HepG2 (cell line): Measurements from ENCODE around the gene ISCA2. TPM values are rescaled to one million over a fixed set of nuclear protein-coding genes. Genes with fewer than 3 reads are reported as not detected.

Experiments used
- ATF7-NPFF ChIP-seq: sonication (generic); formaldehyde crosslinking; IDR thresholded peaks from 2 replicates; pipeline ENCODE4 v1.8.1; 2023; ENCODE audit warnings: mild to moderate bottlenecking, low read depth, missing genetic modification reagents, moderate library complexity
- KLF12 ChIP-seq: sonication (generic); formaldehyde crosslinking; IDR thresholded peaks from 2 replicates; pipeline ENCODE4 v1.4.0; 2020; ENCODE audit warnings: missing genetic modification reagents, borderline replicate concordance
- NFIB ChIP-seq: sonication (generic); formaldehyde crosslinking; IDR thresholded peaks from 2 replicates; pipeline ENCODE4 v1.9.0; 2021; ENCODE audit warnings: missing genetic modification reagents, mild to moderate bottlenecking, borderline replicate concordance
- PAX8 ChIP-seq: sonication (generic); formaldehyde crosslinking; IDR thresholded peaks from 2 replicates; pipeline ENCODE4 v1.8.0; 2022; ENCODE audit warnings: mild to moderate bottlenecking, missing genetic modification reagents, borderline replicate concordance
- PHF20 ChIP-seq: sonication (generic); formaldehyde crosslinking; IDR thresholded peaks from 2 replicates; pipeline ENCODE4 v1.5.0; 2020; ENCODE audit warnings: mild to moderate bottlenecking, missing genetic modification reagents
- POLR2G ChIP-seq: fragments of 200-400 bp; formaldehyde crosslinking; IDR thresholded peaks from 2 replicates; pipeline ENCODE4 v1.6.1; 2018; ENCODE audit warnings: mild to moderate bottlenecking, low read depth, low read length, moderate library complexity
- REXO4 ChIP-seq: sonication (generic); formaldehyde crosslinking; IDR thresholded peaks from 2 replicates; pipeline ENCODE4 v1.8.0; 2022; ENCODE audit warnings: missing genetic modification reagents, mild to moderate bottlenecking, borderline replicate concordance
- SIN3A ChIP-seq: IDR thresholded peaks from 2 replicates; pipeline ENCODE4 v1.6.1; 2011; ENCODE audit warnings: low read depth, mild to moderate bottlenecking, control low read depth, low read length, borderline replicate concordance
- ZBTB7B ChIP-seq: sonication (generic); formaldehyde crosslinking; IDR thresholded peaks from 2 replicates; pipeline ENCODE4 v1.4.0; 2020; ENCODE audit warnings: missing genetic modification reagents
- ZC3H4 ChIP-seq: sonication (generic); formaldehyde crosslinking; IDR thresholded peaks from 2 replicates; pipeline ENCODE4 v1.4.0; 2020; ENCODE audit warnings: missing genetic modification reagents, borderline replicate concordance
- ZMYM3 ChIP-seq: sonication (generic); formaldehyde crosslinking; IDR thresholded peaks from 2 replicates; pipeline ENCODE4 v1.5.1; 2020; ENCODE audit warnings: mild to moderate bottlenecking, missing genetic modification reagents
- ZNF30 ChIP-seq: sonication (generic); formaldehyde crosslinking; IDR thresholded peaks from 2 replicates; pipeline ENCODE4 v1.5.0; 2020; ENCODE audit warnings: mild to moderate bottlenecking, missing genetic modification reagents
- ZNF33A ChIP-seq: sonication (generic); formaldehyde crosslinking; IDR thresholded peaks from 2 replicates; pipeline ENCODE4 v1.5.1; 2020; ENCODE audit warnings: missing genetic modification reagents, mild to moderate bottlenecking, moderate library complexity, borderline replicate concordance
- ZNF547 ChIP-seq: sonication (generic); formaldehyde crosslinking; IDR thresholded peaks from 2 replicates; pipeline ENCODE4 v1.5.1; 2020; ENCODE audit warnings: mild to moderate bottlenecking, missing genetic modification reagents
- ZNF598 ChIP-seq: sonication (generic); formaldehyde crosslinking; IDR thresholded peaks from 2 replicates; pipeline ENCODE4 v1.5.1; 2020; ENCODE audit warnings: mild to moderate bottlenecking, missing genetic modification reagents, borderline replicate concordance
- ZNF616 ChIP-seq: sonication (generic); formaldehyde crosslinking; IDR thresholded peaks from 2 replicates; pipeline ENCODE4 v1.5.0; 2020; ENCODE audit warnings: low read depth, mild to moderate bottlenecking, missing genetic modification reagents
- ZNF782 ChIP-seq: sonication (generic); formaldehyde crosslinking; IDR thresholded peaks from 2 replicates; pipeline ENCODE4 v1.4.0; 2020; ENCODE audit warnings: missing genetic modification reagents, mild to moderate bottlenecking, borderline replicate concordance
- polyA plus RNA-seq, 8 experiments: library from polyadenylated mRNA; depleted of rRNA in 3 of 8; stranded (reverse) in 7 of 8; unstranded in 1 of 8; fragments of >200 nt; fragmentation: Illumina TruSeq in 4 of 8; extraction: Trizol in 4 of 8; gene quantifications; 2 replicates each; pipeline versions ENCODE4 v1.2.1 to v1.2.3, GENCODE V29; 2011 to 2016; ENCODE audit warnings: low read depth in 4 of 8, missing spikeins in 1 of 8, mixed read lengths in 1 of 8; ENCODE audit not compliant: insufficient read depth in 1 of 8
- total RNA-seq, 5 experiments: library from RNA; depleted of rRNA; stranded (reverse); fragments of >200 nt; fragmentation: Illumina TruSeq; extraction: Trizol; gene quantifications; 2 replicates each; pipeline ENCODE4 v1.2.3, GENCODE V29; 2016; ENCODE audit warnings: low read depth in 1 of 5
- TF ChIP-seq, protein P1 (sequence below): sonication (generic); formaldehyde crosslinking; IDR thresholded peaks from 2 replicates; pipeline ENCODE4 v1.4.0; 2020; ENCODE audit warnings: mild to moderate bottlenecking, low read depth, missing genetic modification reagents
- TF ChIP-seq, protein P2 (sequence below): sonication (generic); formaldehyde crosslinking; IDR thresholded peaks from 2 replicates; pipeline ENCODE4 v1.5.1; 2020; ENCODE audit warnings: mild to moderate bottlenecking, missing genetic modification reagents, borderline replicate concordance

ISCA2 gene
- total and polyA plus RNA-seq, 2 of the 13 experiments (the other 11 are each of a cell fraction or from before 2014, with no cell fraction given): 32.1 to 43.4 TPM

DNA sequence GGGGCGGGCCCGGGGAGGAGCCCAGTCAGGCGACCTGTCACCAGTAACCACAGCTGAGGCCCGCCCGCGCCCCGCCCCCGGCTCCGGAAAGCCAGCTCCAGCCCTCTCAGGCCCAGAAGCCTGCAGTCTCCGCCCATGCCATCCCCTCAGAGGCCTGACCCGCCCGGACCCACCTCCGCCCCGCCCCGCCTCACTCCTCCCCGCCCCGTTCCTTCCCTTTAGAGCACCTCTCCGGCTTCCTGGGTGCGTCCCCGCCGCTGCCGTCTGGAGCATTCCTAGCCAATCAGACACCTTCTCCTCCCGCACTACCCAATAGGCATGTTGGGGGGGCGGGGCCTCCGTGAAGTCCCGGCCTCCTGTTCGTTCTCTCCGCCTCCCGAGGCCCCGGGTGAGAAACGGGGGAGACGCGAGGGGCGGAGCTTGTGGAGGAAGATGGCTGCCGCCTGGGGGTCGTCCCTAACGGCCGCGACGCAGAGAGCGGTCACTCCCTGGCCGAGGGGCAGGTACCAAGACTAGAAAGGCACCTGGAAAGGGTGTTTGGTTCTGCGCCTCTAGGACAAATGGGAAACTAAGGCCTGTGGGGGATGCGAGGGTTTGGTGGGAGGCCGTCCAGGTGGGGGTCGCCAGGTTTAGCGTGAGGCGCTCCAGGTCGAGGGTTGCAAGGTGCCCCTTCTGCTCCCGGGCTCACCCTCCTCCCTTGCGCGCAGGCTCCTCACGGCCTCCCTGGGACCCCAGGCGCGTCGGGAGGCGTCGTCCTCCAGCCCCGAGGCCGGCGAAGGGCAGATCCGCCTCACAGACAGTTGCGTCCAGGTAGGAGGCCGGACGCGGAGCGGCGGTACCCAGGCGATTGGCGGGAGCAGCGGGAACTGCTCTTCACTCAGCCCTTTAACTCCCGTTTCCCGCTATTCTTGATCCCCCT lies at the start of gene ISCA2 (continued):
- TF ChIP-seq ZNF547: peak; percentile 61; the same call in 1 of the 2 replicates
- peak; percentile 69 for TF ChIP-seq PHF20 (CRISPR knock-in tag)
- 0 out of 2 replicates have a peak, but pooled peaks have one; percentile 52 for TF ChIP-seq PAX8
- TF ChIP-seq ZNF782 (CRISPR knock-in tag): peak; percentile 72; the same call in 1 of the 2 replicates
- TF ChIP-seq, protein P1, sequence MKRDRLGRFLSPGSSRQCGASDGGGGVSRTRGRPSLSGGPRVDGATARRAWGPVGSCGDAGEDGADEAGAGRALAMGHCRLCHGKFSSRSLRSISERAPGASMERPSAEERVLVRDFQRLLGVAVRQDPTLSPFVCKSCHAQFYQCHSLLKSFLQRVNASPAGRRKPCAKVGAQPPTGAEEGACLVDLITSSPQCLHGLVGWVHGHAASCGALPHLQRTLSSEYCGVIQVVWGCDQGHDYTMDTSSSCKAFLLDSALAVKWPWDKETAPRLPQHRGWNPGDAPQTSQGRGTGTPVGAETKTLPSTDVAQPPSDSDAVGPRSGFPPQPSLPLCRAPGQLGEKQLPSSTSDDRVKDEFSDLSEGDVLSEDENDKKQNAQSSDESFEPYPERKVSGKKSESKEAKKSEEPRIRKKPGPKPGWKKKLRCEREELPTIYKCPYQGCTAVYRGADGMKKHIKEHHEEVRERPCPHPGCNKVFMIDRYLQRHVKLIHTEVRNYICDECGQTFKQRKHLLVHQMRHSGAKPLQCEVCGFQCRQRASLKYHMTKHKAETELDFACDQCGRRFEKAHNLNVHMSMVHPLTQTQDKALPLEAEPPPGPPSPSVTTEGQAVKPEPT (CRISPR knock-in tag): no peak
- TF ChIP-seq ATF7-NPFF (CRISPR knock-in tag): peak; percentile 60; the same call in 1 of the 2 replicates
- TF ChIP-seq ZNF598 (CRISPR knock-in tag): peak; percentile 43; the same call in 1 of the 2 replicates
- TF ChIP-seq ZNF616 (CRISPR knock-in tag): peak; percentile 80; the same call in 1 of the 2 replicates
- TF ChIP-seq, protein P2, sequence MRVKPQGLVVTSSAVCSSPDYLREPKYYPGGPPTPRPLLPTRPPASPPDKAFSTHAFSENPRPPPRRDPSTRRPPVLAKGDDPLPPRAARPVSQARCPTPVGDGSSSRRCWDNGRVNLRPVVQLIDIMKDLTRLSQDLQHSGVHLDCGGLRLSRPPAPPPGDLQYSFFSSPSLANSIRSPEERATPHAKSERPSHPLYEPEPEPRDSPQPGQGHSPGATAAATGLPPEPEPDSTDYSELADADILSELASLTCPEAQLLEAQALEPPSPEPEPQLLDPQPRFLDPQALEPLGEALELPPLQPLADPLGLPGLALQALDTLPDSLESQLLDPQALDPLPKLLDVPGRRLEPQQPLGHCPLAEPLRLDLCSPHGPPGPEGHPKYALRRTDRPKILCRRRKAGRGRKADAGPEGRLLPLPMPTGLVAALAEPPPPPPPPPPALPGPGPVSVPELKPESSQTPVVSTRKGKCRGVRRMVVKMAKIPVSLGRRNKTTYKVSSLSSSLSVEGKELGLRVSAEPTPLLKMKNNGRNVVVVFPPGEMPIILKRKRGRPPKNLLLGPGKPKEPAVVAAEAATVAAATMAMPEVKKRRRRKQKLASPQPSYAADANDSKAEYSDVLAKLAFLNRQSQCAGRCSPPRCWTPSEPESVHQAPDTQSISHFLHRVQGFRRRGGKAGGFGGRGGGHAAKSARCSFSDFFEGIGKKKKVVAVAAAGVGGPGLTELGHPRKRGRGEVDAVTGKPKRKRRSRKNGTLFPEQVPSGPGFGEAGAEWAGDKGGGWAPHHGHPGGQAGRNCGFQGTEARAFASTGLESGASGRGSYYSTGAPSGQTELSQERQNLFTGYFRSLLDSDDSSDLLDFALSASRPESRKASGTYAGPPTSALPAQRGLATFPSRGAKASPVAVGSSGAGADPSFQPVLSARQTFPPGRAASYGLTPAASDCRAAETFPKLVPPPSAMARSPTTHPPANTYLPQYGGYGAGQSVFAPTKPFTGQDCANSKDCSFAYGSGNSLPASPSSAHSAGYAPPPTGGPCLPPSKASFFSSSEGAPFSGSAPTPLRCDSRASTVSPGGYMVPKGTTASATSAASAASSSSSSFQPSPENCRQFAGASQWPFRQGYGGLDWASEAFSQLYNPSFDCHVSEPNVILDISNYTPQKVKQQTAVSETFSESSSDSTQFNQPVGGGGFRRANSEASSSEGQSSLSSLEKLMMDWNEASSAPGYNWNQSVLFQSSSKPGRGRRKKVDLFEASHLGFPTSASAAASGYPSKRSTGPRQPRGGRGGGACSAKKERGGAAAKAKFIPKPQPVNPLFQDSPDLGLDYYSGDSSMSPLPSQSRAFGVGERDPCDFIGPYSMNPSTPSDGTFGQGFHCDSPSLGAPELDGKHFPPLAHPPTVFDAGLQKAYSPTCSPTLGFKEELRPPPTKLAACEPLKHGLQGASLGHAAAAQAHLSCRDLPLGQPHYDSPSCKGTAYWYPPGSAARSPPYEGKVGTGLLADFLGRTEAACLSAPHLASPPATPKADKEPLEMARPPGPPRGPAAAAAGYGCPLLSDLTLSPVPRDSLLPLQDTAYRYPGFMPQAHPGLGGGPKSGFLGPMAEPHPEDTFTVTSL (CRISPR knock-in tag): peak; percentile 18; the same call in 1 of the 2 replicates
- TF ChIP-seq REXO4 (CRISPR knock-in tag): 0 out of 2 replicates have a peak, but pooled peaks have one; percentile 58
- no peak for TF ChIP-seq ZNF30 (CRISPR knock-in tag)
- TF ChIP-seq POLR2G: peak; percentile 82
- TF ChIP-seq NFIB (CRISPR knock-in tag): no peak
- peak; percentile 91 for TF ChIP-seq ZBTB7B
- no peak for TF ChIP-seq ZNF33A (CRISPR knock-in tag)
- TF ChIP-seq KLF12 (CRISPR knock-in tag): no peak
- TF ChIP-seq SIN3A: peak; percentile 69; the same call in 1 of the 2 replicates
- no peak for TF ChIP-seq ZMYM3 (CRISPR knock-in tag)
- no peak for TF ChIP-seq ZC3H4 (CRISPR knock-in tag)
